Neural progenitor cell (in vitro differentiated cells): ENCODE results near the gene SCN8A. TPM values are rescaled to one million over a fixed set of nuclear protein-coding genes. Genes with fewer than 3 reads are reported as not detected.

Experiments
- DNase-seq: peaks from one replicate; pipeline ENCODE4 v3.0.0-alpha.2; 2016; ENCODE audit warnings: low spot score
- H2AFZ ChIP-seq: fragments of 200-600 bp; sonication (generic); replicated peaks from 2 replicates; pipeline ENCODE4 v1.6.1; 2016; ENCODE audit warnings: antibody characterized with exemption
- H3F3A ChIP-seq: fragments of 200-600 bp; sonication (generic); 2 replicates; pipeline ENCODE4 v1.6.1; 2016; ENCODE audit warnings: antibody characterized with exemption, low read depth
- H3K27ac ChIP-seq: fragments of 200-600 bp; sonication (generic); 2 replicates; pipeline ENCODE4 v1.5.1; 2016; ENCODE audit warnings: mild to moderate bottlenecking
- H3K27me3 ChIP-seq: fragments of 200-600 bp; sonication (generic); 2 replicates; pipeline ENCODE4 v1.6.1; 2016; ENCODE audit warnings: mild to moderate bottlenecking, moderate library complexity
- H3K36me3 ChIP-seq: fragments of 200-600 bp; sonication (generic); 2 replicates; pipeline ENCODE4 v1.5.1; 2016
- H3K4me1 ChIP-seq: fragments of 200-600 bp; sonication (generic); 2 replicates; pipeline ENCODE4 v1.6.1; 2016; ENCODE audit warnings: mixed run types
- H3K4me2 ChIP-seq: fragments of 200-600 bp; sonication (generic); 2 replicates; pipeline ENCODE4 v1.6.1; 2016
- H3K4me3 ChIP-seq: fragments of 200-600 bp; sonication (generic); 2 replicates; pipeline ENCODE4 v1.5.1; 2016
- H3K79me2 ChIP-seq: fragments of 200-600 bp; sonication (generic); 2 replicates; pipeline ENCODE4 v1.6.1; 2016; ENCODE audit warnings: low read depth
- H3K9ac ChIP-seq: fragments of 200-600 bp; sonication (generic); 2 replicates; pipeline ENCODE4 v1.6.1; 2016
- H3K9me3 ChIP-seq: fragments of 200-600 bp; sonication (generic); 2 replicates; pipeline ENCODE4 v1.5.1; 2016; ENCODE audit warnings: low read depth
- H4K20me1 ChIP-seq: fragments of 200-600 bp; sonication (generic); 2 replicates; pipeline ENCODE4 v1.6.1; 2016; ENCODE audit warnings: low read depth
- H3K27ac Mint-ChIP-seq: 3 replicates; pipeline ENCODE4 v1.8.0; 2021; ENCODE audit warnings: mixed read lengths
- H3K27me3 Mint-ChIP-seq: 2 replicates; pipeline ENCODE4 v1.8.0; 2022; ENCODE audit warnings: low read depth, mild to moderate bottlenecking, inconsistent platforms, moderate library complexity, mixed read lengths; ENCODE audit not compliant: insufficient read depth
- H3K36me3 Mint-ChIP-seq: 3 replicates; pipeline ENCODE4 v1.8.0; 2021; ENCODE audit warnings: mixed read lengths
- H3K4me1 Mint-ChIP-seq: 3 replicates; pipeline ENCODE4 v1.8.0; 2021; ENCODE audit warnings: mixed read lengths
- H3K4me3 Mint-ChIP-seq: 3 replicates; pipeline ENCODE4 v1.8.0; 2021; ENCODE audit warnings: mild to moderate bottlenecking, moderate library complexity, mixed read lengths
- H3K9me3 Mint-ChIP-seq: 3 replicates; pipeline ENCODE4 v1.8.0; 2020; ENCODE audit warnings: mixed read lengths
- CTCF ChIP-seq: fragments of 200-600 bp; sonication (generic); IDR thresholded peaks from 2 replicates; pipeline ENCODE4 v1.5.1; 2017; ENCODE audit warnings: antibody characterized with exemption, mild to moderate bottlenecking
- EZH2 ChIP-seq: fragments of 200-600 bp; sonication (generic); IDR thresholded peaks from 2 replicates; pipeline ENCODE4 v1.6.1; 2017; ENCODE audit warnings: antibody characterized with exemption, mild to moderate bottlenecking, moderate library complexity
- EZH2phosphoT487 ChIP-seq: fragments of 200-600 bp; sonication (generic); IDR thresholded peaks from 2 replicates; pipeline ENCODE4 v1.6.1; 2017; ENCODE audit warnings: antibody characterized with exemption
- total RNA-seq: library from RNA; depleted of rRNA; stranded (reverse); fragments of >200 nt; gene quantifications from 2 replicates; pipeline ENCODE4 v1.2.3, GENCODE V29; 2015; ENCODE audit warnings: low replicate concordance

Gene SCN8A
- total RNA-seq, 1 donor from 2014 or later = 14.2 TPM

- peaks cover 18% of the 10 kb centered on the region for H3K9me3 Mint-ChIP-seq
- no peaks in the 10 kb centered on the region for H3F3A ChIP-seq
- no peak overlapping the region for H3K9ac ChIP-seq
- no peaks in the 10 kb centered on the region for H3K27me3 Mint-ChIP-seq
- no peaks in the 10 kb centered on the region for H3K9me3 ChIP-seq
- peaks cover 13% of the 10 kb centered on the region for H4K20me1 ChIP-seq
- DNase-seq = no peak
- H3K79me2 ChIP-seq = peaks cover 52% of the 10 kb centered on the region
- H3K4me3 ChIP-seq = no peak overlapping the region
- H2AFZ ChIP-seq = no peak overlapping the region
- peaks cover 50% of the 10 kb centered on the region for H3K4me1 Mint-ChIP-seq
- TF ChIP-seq EZH2phosphoT487 = no peak
- no peak for TF ChIP-seq EZH2
- TF ChIP-seq CTCF = no peak
- peak overlapping the region; percentile 25 for H3K4me3 Mint-ChIP-seq
- no peak overlapping the region for H3K27ac ChIP-seq
- peak overlapping the region; percentile 55 for H3K27ac Mint-ChIP-seq
- H3K4me1 ChIP-seq = peaks cover 21% of the 10 kb centered on the region
- peaks cover 6% of the 10 kb centered on the region for H3K36me3 Mint-ChIP-seq
- H3K36me3 ChIP-seq = no peaks in the 10 kb centered on the region
- no peaks in the 10 kb centered on the region for H3K27me3 ChIP-seq
- peak overlapping the region; percentile 3 for H3K4me2 ChIP-seq
These were observed 40.0 kb downstream of the SCN8A start for GRCh38 chr12:51630986-51631385.

GRCh38 chr12:51631591-51631990 is 40.6 kb downstream of the SCN8A start:
- H3K27ac ChIP-seq = no peak overlapping the region
- DNase-seq = no peak
- H2AFZ ChIP-seq = no peak overlapping the region
- H3K4me3 ChIP-seq = no peak overlapping the region
- peak overlapping the region; percentile 3 for H3K4me2 ChIP-seq
- peaks cover 23% of the 10 kb centered on the region for H3K9me3 Mint-ChIP-seq
- H3K4me1 ChIP-seq = peaks cover 21% of the 10 kb centered on the region
- no peaks in the 10 kb centered on the region for H3F3A ChIP-seq
- no peaks in the 10 kb centered on the region for H3K27me3 ChIP-seq
- H4K20me1 ChIP-seq = peaks cover 13% of the 10 kb centered on the region
- peak overlapping the region; percentile 28 for H3K4me3 Mint-ChIP-seq
- H3K9ac ChIP-seq = no peak overlapping the region
- H3K27me3 Mint-ChIP-seq = no peaks in the 10 kb centered on the region
- H3K27ac Mint-ChIP-seq = peak overlapping the region; percentile 55
- peaks cover 47% of the 10 kb centered on the region for H3K79me2 ChIP-seq
- H3K9me3 ChIP-seq = no peaks in the 10 kb centered on the region
- H3K36me3 ChIP-seq = no peaks in the 10 kb centered on the region
- H3K36me3 Mint-ChIP-seq = peaks cover 8% of the 10 kb centered on the region
- TF ChIP-seq EZH2phosphoT487 = no peak
- no peak for TF ChIP-seq CTCF
- no peak for TF ChIP-seq EZH2
- peaks cover 50% of the 10 kb centered on the region for H3K4me1 Mint-ChIP-seq

GRCh38 chr12:51632623-51633022 is 41.6 kb downstream of the SCN8A start:
- Histone ChIP-seq H3K4me2 (no peak overlapping the region), H3K36me3 (no peaks in the 10 kb centered on the region), H3K9me3 (no peaks in the 10 kb centered on the region), H4K20me1 (peaks cover 13% of the 10 kb centered on the region), H3K9ac (no peak overlapping the region), H3K4me3 (no peak overlapping the region), H3F3A (no peaks in the 10 kb centered on the region), H3K27ac (no peak overlapping the region), H3K27me3 (no peaks in the 10 kb centered on the region), H3K79me2 (peaks cover 37% of the 10 kb centered on the region), H3K4me1 (peaks cover 21% of the 10 kb centered on the region), H2AFZ (no peak overlapping the region)
- TF ChIP-seq EZH2 = no peak
- no peak for TF ChIP-seq EZH2phosphoT487
- TF ChIP-seq CTCF = no peak
- no peak for DNase-seq
- peak overlapping the region; percentile 34 for H3K27ac Mint-ChIP-seq
- peaks cover 50% of the 10 kb centered on the region for H3K4me1 Mint-ChIP-seq
- peaks cover 29% of the 10 kb centered on the region for H3K9me3 Mint-ChIP-seq
- H3K36me3 Mint-ChIP-seq = peaks cover 14% of the 10 kb centered on the region
- no peak overlapping the region for H3K4me3 Mint-ChIP-seq
- H3K27me3 Mint-ChIP-seq = no peaks in the 10 kb centered on the region
